ENCODE results near the gene BCL7A. TPM values are rescaled to one million over a fixed set of nuclear protein-coding genes. Genes with fewer than 3 reads are reported as not detected.

Gene BCL7A
- total RNA-seq, 1 experiment from 2014 or later: 14.5 TPM

DNA sequence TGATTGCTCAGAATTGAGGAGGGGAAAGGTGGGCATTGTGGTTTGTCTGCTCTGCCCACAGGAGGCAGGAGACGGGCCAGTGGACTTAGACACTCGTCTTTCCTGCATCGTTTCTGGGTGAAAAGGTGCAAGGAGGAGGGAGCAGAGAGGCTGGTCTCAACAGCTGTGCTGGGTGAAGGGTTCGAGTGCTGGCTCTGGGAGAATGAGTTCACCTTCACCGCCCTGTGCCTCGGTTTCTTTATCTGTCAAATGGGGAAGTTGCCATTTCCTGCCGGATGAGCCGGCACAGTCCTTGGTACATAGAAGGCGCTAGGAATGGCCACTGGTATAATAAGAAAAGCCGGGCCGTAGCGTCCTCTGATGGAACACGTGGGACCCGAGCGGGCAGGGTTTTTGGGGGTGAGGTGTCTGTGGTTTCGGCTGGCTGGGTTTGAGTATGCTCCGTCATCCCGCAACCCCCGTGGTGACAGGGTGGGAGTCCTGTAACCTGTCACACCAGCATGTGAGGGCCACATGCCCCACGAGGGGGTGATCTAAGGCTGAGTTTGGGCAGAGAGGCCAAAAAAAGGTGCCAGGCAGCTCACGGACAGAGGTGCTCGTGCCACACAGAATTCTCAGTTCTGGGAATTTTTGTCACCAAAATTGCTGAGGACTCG lies 7.3 kb downstream of the BCL7A start:
- DNase-seq (ENCODE audit: low read depth, low spot score): no peak
- in situ Hi-C loops (cut with HindIII; ENCODE audit: low pct_unique_long_range_greater_than_20kb, low sequenced_read_pairs): no loop called here
- TF ChIP-seq SIN3A (IDR thresholded peaks at IDR 0.05; ENCODE audit: borderline replicate concordance, insufficient read depth, low read depth, low read length): no peak

DNA sequence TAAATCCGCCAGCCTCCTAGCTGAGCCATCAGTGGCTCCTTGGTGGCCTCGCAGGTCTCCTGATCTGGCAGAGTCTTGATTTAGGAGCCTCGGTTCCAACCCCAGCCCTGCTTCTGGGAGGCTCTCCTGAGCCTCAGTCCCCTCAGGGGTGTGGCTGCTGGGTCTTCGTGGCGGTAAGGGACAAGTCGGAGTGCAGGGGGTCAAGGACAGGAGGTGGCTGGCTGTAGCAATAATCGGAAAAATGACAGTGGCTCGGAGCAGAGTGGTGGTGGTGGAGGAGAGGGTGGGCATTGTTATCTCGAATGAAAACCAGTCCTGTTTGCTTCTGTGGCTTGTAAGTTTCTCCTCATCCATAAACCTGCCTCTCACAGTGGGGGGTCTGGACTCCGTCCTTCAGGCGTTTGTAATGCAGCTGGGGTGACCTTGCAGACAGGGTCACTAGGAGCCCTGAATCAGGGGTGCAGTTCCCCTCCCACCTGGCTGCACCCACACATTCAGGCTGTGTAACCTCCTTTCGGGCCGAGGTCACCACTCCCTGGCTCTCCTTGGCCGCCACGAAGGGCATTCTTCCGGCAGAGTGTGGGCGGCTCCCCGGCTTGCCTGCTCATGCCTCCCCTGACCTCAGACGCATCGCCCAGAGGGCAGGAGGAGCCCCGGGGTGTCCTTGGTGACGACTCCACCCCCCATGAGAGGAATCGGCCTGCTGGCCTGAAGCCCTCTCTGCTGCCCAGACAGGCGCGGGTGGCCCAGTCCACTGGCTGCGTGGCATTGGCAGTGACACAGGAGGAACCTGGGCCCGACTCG lies 8.1 kb downstream of the BCL7A start:
- H3K27me3 ChIP-seq (ENCODE audit: control insufficient read depth, insufficient read depth, low read length): no peaks in the 10 kb centered on the region
- intact Hi-C loops (cut with micrococcal nuclease; ENCODE audit: unreplicated experiment) (no loop called here), in situ Hi-C loops (cut with HindIII; ENCODE audit: low pct_unique_long_range_greater_than_20kb, low sequenced_read_pairs) (no loop called here)
- no peak for DNase-seq (ENCODE audit: low read depth, low spot score)
- no TSS peak for BruUV-seq (replicated peaks)
- no peak overlapping the region for H3K4me3 ChIP-seq (ENCODE audit: low read depth in 2 of 2, low read length in 2 of 2)
- TF ChIP-seq, protein P1, sequence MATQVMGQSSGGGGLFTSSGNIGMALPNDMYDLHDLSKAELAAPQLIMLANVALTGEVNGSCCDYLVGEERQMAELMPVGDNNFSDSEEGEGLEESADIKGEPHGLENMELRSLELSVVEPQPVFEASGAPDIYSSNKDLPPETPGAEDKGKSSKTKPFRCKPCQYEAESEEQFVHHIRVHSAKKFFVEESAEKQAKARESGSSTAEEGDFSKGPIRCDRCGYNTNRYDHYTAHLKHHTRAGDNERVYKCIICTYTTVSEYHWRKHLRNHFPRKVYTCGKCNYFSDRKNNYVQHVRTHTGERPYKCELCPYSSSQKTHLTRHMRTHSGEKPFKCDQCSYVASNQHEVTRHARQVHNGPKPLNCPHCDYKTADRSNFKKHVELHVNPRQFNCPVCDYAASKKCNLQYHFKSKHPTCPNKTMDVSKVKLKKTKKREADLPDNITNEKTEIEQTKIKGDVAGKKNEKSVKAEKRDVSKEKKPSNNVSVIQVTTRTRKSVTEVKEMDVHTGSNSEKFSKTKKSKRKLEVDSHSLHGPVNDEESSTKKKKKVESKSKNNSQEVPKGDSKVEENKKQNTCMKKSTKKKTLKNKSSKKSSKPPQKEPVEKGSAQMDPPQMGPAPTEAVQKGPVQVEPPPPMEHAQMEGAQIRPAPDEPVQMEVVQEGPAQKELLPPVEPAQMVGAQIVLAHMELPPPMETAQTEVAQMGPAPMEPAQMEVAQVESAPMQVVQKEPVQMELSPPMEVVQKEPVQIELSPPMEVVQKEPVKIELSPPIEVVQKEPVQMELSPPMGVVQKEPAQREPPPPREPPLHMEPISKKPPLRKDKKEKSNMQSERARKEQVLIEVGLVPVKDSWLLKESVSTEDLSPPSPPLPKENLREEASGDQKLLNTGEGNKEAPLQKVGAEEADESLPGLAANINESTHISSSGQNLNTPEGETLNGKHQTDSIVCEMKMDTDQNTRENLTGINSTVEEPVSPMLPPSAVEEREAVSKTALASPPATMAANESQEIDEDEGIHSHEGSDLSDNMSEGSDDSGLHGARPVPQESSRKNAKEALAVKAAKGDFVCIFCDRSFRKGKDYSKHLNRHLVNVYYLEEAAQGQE (IDR thresholded peaks at IDR 0.05; ENCODE audit: insufficient read depth in 1 of 2, low read depth in 2 of 2, low read length in 1 of 2): no peak
- POLR2A ChIA-PET: no interaction called here
- ATAC-seq: no peak
- H3K4me1 ChIP-seq (ENCODE audit: control insufficient read depth, insufficient read depth, low read length): peaks cover 26% of the 10 kb centered on the region
- H3K9me3 ChIP-seq (ENCODE audit: control insufficient read depth, insufficient read depth, low read depth, low read length): no peaks in the 10 kb centered on the region
- CTCF ChIA-PET: no interaction called here
- H3K27ac ChIP-seq (ENCODE audit: low read length): no peak overlapping the region
- no peaks in the 10 kb centered on the region for H3K36me3 ChIP-seq (ENCODE audit: control insufficient read depth, insufficient read depth, low read length)

More for the DNA sequence above, 7.3 kb downstream of the BCL7A start:
- no peaks in the 10 kb centered on the region for H3K9me3 ChIP-seq (ENCODE audit: control insufficient read depth, insufficient read depth, low read depth, low read length)
- H3K4me1 ChIP-seq (ENCODE audit: control insufficient read depth, insufficient read depth, low read length): peaks cover 31% of the 10 kb centered on the region
- no peak for ATAC-seq
- H3K4me3 ChIP-seq (ENCODE audit: low read depth in 2 of 2, low read length in 2 of 2): no peak overlapping the region
- no peaks in the 10 kb centered on the region for H3K36me3 ChIP-seq (ENCODE audit: control insufficient read depth, insufficient read depth, low read length)
- intact Hi-C loops (cut with micrococcal nuclease; ENCODE audit: unreplicated experiment): no loop called here
- no peak overlapping the region for H3K27ac ChIP-seq (ENCODE audit: low read length)
- no TSS peak for BruUV-seq (replicated peaks)
- POLR2A ChIA-PET: no interaction called here
- CTCF ChIA-PET: no interaction called here
- no peaks in the 10 kb centered on the region for H3K27me3 ChIP-seq (ENCODE audit: control insufficient read depth, insufficient read depth, low read length)

DNA sequence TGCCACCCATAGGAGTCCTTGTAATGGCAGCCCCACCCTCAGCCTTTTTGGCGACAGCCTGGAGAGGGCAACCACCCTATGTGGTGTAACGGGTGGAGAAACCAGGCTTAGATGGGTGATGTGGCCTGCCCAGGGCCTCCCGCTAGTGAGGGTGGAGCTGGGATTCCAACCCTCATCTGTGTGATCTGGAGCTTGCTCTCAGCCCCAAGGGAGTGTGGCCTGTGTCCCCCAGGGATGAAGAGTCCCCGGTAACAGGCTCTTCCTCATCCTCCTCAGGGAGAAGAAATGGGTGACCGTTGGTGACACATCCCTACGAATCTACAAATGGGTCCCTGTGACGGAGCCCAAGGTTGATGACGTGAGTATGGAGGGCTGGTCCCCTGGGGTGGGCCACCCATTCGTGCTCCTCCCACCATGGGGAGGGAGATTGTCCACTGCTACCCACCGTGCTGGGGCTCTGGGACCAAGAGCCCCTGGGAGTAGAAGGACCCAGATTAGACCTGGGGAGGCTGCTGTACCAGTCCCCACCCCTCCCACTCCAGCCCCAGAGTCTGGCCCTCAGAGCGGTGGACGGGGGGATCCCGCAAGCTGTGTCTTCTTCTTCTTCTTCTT lies 8.8 kb downstream of the BCL7A start:
- H3K4me1 ChIP-seq (ENCODE audit: control insufficient read depth, insufficient read depth, low read length): peaks cover 26% of the 10 kb centered on the region
- ATAC-seq: 0 out of 2 replicates have a peak, but pooled peaks have one; percentile 14
- CTCF ChIA-PET: no interaction called here

More for the DNA sequence above, 8.8 kb downstream of the BCL7A start:
- intact Hi-C loops (cut with micrococcal nuclease; ENCODE audit: unreplicated experiment): no loop called here
- DNase-seq (ENCODE audit: low read depth, low spot score): no peak
- H3K36me3 ChIP-seq (ENCODE audit: control insufficient read depth, insufficient read depth, low read length): no peaks in the 10 kb centered on the region; the same call in 1 of the 2 replicates
- no peak overlapping the region for H3K27ac ChIP-seq (ENCODE audit: low read length)
- POLR2A ChIA-PET: no interaction called here
- no TSS peak for BruUV-seq (replicated peaks)
- H3K27me3 ChIP-seq (ENCODE audit: control insufficient read depth, insufficient read depth, low read length): no peaks in the 10 kb centered on the region
- no peaks in the 10 kb centered on the region for H3K9me3 ChIP-seq (ENCODE audit: control insufficient read depth, insufficient read depth, low read depth, low read length)
- no peak for TF ChIP-seq SIN3A (IDR thresholded peaks at IDR 0.05; ENCODE audit: borderline replicate concordance, insufficient read depth, low read depth, low read length)
- no peak for TF ChIP-seq TCF7L2 (IDR thresholded peaks at IDR 0.05; ENCODE audit: low read depth, low read length)
- no peak for TF ChIP-seq POLR2AphosphoS5 (IDR thresholded peaks at IDR 0.05; ENCODE audit: low read depth, low read length)
- TF ChIP-seq, protein P1 (IDR thresholded peaks at IDR 0.05; ENCODE audit: insufficient read depth in 1 of 2, low read depth in 2 of 2, low read length in 1 of 2): no peak
- TF ChIP-seq, protein P2, sequence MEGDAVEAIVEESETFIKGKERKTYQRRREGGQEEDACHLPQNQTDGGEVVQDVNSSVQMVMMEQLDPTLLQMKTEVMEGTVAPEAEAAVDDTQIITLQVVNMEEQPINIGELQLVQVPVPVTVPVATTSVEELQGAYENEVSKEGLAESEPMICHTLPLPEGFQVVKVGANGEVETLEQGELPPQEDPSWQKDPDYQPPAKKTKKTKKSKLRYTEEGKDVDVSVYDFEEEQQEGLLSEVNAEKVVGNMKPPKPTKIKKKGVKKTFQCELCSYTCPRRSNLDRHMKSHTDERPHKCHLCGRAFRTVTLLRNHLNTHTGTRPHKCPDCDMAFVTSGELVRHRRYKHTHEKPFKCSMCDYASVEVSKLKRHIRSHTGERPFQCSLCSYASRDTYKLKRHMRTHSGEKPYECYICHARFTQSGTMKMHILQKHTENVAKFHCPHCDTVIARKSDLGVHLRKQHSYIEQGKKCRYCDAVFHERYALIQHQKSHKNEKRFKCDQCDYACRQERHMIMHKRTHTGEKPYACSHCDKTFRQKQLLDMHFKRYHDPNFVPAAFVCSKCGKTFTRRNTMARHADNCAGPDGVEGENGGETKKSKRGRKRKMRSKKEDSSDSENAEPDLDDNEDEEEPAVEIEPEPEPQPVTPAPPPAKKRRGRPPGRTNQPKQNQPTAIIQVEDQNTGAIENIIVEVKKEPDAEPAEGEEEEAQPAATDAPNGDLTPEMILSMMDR (IDR thresholded peaks at IDR 0.05): no peak
- in situ Hi-C loops (cut with HindIII; ENCODE audit: low pct_unique_long_range_greater_than_20kb, low sequenced_read_pairs): no loop called here
- no peak overlapping the region for H3K4me3 ChIP-seq (ENCODE audit: low read depth in 2 of 2, low read length in 2 of 2)

All from Panc1 (cell line).